A673 (cell line): ENCODE data around the gene TRIM41. TPM values are rescaled to one million over a fixed set of nuclear protein-coding genes. Genes with fewer than 3 reads are reported as not detected.

Experiments used
- BruUV-seq: library from RNA; stranded (reverse); fragments of 400-500 nt; replicated peaks from 2 replicates; lab custom pipeline; 2021; lab: Mats Ljungman, UMichigan
- CTCF ChIA-PET: fragments of 300-600 bp; sonication (Branson Sonifier 250); formaldehyde crosslinking; loops from one replicate; lab custom pipeline; 2022; ENCODE audit warnings: antibody characterized with exemption; lab: Charles Lee
- POLR2A ChIA-PET: fragments of 300-600 bp; sonication (Branson Sonifier 250); formaldehyde crosslinking; loops from one replicate; lab custom pipeline; 2022; ENCODE audit warnings: antibody characterized with exemption; ENCODE audit not compliant: low non-redundant PET; lab: Charles Lee
- DNase-seq: peaks from one replicate; pipeline ENCODE4 v3.0.0-alpha.2; 2015; ENCODE audit warnings: low spot score
- H3K27ac ChIP-seq: fragments of 200-600 bp; sonication (generic); 2 replicates; pipeline ENCODE4 v1.5.1; 2016; ENCODE audit warnings: mixed run types, low read depth, mild to moderate bottlenecking, mixed read lengths, antibody characterized with exemption, low read length; ENCODE audit not compliant: poor library complexity, severe bottlenecking
- H3K27me3 ChIP-seq: fragments of 200-600 bp; sonication (generic); replicated peaks from 2 replicates; pipeline ENCODE4 v1.6.1; 2017; ENCODE audit warnings: mixed run types, low read depth, mild to moderate bottlenecking, mixed read lengths, antibody characterized with exemption, low read length; ENCODE audit not compliant: insufficient read depth, poor library complexity
- H3K36me3 ChIP-seq: fragments of 200-600 bp; sonication (generic); 2 replicates; pipeline ENCODE4 v1.6.1; 2016; ENCODE audit warnings: mixed run types, mild to moderate bottlenecking, mixed read lengths, antibody characterized with exemption, low read length; ENCODE audit not compliant: insufficient read depth, poor library complexity, severe bottlenecking
- H3K4me1 ChIP-seq: fragments of 200-600 bp; sonication (generic); 2 replicates; pipeline ENCODE4 v1.6.1; 2017; ENCODE audit warnings: mixed run types, mild to moderate bottlenecking, mixed read lengths, antibody characterized with exemption, low read length; ENCODE audit not compliant: insufficient read depth, poor library complexity, severe bottlenecking
- H3K4me3 ChIP-seq: fragments of 200-600 bp; sonication (generic); 2 replicates; pipeline ENCODE4 v1.5.1; 2016; ENCODE audit warnings: low read depth, mixed run types, mild to moderate bottlenecking, mixed read lengths, low read length; ENCODE audit not compliant: poor library complexity, severe bottlenecking
- H3K9me3 ChIP-seq: fragments of 200-600 bp; sonication (generic); 2 replicates; pipeline ENCODE4 v1.6.1; 2016; ENCODE audit warnings: mixed run types, low read depth, mild to moderate bottlenecking, mixed read lengths, antibody characterized with exemption, low read length; ENCODE audit not compliant: poor library complexity, severe bottlenecking
- CTCF ChIP-seq: fragments of 300-800, 200-600 bp; sonication (generic); conservative IDR thresholded peaks from 2 replicates; pipeline ENCODE4 v1.5.1; 2017; ENCODE audit warnings: low read depth, mild to moderate bottlenecking, antibody characterized with exemption, low read length, moderate library complexity, mixed read lengths
- EZH2 ChIP-seq: fragments of 200-600 bp; sonication (generic); IDR thresholded peaks from 2 replicates; pipeline ENCODE4 v1.6.1; 2017; ENCODE audit warnings: borderline replicate concordance, low read depth, mild to moderate bottlenecking, mixed read lengths, antibody characterized with exemption, low read length; ENCODE audit not compliant: poor library complexity, severe bottlenecking
- intact Hi-C: fragments of 100-400 bp; cut with micrococcal nuclease; formaldehyde crosslinking; loops from one replicate; pipeline ENCODE4 v1.10.0; 2022; ENCODE audit not compliant: unreplicated experiment
- total RNA-seq: library from RNA; stranded (reverse); gene quantifications from 2 replicates; pipeline ENCODE4 v1.2.3, GENCODE V29; 2021

The TRIM41 gene
- total RNA-seq, 1 experiment from 2014 or later = 24.6 TPM

GRCh38 chr5:181221105-181221791, 1.8 kb upstream of the TRIM41 start:
- intact Hi-C loops = no loop called here
- no peak for TF ChIP-seq CTCF
- TF ChIP-seq EZH2 = no peak
- H3K9me3 ChIP-seq = no peaks in the 10 kb centered on the region
- H3K4me1 ChIP-seq = peaks cover 11% of the 10 kb centered on the region
- H3K27me3 ChIP-seq = no peaks in the 10 kb centered on the region
- no peaks in the 10 kb centered on the region for H3K36me3 ChIP-seq
- POLR2A ChIA-PET = no interaction called here
- CTCF ChIA-PET = no interaction called here
- peak overlapping the region; percentile 96 for H3K27ac ChIP-seq
- no peak for DNase-seq
- H3K4me3 ChIP-seq = peak overlapping the region; percentile 83
- no TSS peak for BruUV-seq

DNA sequence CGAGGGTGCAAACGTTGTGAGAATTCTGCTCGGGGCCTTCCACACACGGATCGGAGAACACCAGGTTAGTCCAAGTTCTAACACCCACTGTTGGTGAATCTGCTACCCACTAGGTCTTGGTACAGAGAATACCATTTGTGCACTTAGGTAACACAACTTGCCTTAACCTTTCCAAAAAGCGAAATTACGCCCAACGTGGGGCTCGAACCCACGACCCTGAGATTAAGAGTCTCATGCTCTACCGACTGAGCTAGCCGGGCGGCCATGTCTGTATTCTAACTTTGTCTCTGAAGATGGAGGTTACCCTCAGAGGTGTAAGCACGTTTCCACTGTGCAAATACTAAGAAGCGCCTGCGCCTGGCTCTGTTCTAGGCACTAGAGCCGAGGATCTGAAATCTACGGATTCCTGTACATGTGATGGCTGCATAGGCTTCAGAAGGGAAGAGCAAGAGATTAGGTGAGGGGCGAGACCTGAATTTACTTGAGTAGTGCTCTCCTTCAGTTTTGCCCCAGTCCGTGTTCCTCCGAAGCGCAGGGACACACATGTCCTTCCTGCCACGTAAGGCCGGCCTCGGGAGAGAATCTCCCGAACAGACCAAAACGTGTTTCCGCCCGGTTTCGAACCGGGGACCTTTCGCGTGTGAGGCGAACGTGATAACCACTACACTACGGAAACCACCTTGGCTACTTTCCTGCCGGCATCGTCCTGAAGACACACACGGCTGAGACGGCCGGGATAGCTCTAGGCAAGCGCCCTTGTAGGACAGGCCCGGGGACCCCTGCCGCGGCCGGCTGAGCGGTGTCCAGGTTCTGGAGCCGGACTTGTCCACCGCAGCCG, 1.1 kb upstream of the TRIM41 start:
- CTCF ChIA-PET = no interaction called here

More for the DNA sequence above, 1.1 kb upstream of the TRIM41 start:
- H3K27ac ChIP-seq = peak overlapping the region; percentile 96
- DNase-seq = peak; percentile 97
- H3K27me3 ChIP-seq = no peaks in the 10 kb centered on the region
- no peaks in the 10 kb centered on the region for H3K36me3 ChIP-seq
- BruUV-seq = TSS peak; percentile 73
- no peaks in the 10 kb centered on the region for H3K9me3 ChIP-seq
- TF ChIP-seq CTCF = no peak
- no peak for TF ChIP-seq EZH2
- POLR2A ChIA-PET = no interaction called here
- peak overlapping the region; percentile 83 for H3K4me3 ChIP-seq
- H3K4me1 ChIP-seq = peaks cover 11% of the 10 kb centered on the region
- intact Hi-C loops = loop anchor here (1.0 kb wide), 1 partner anchor 33 kb away; no protein-coding TSS in a partner anchor
